SK-N-SH (cell line): ENCODE data around the gene TRDN. TPM values are rescaled to one million over a fixed set of nuclear protein-coding genes. Genes with fewer than 3 reads are reported as not detected.

Experiments used
- CTCF ChIA-PET: fragments of 300-600, 350-600 bp; formaldehyde crosslinking; extraction: SDS; loops from one replicate; lab custom pipeline; 2021; lab: Yijun Ruan, JAX
- POLR2A ChIA-PET: fragments of 350-600 bp; sonication (Branson Sonifier 250); formaldehyde crosslinking; extraction: SDS; loops from one replicate; lab custom pipeline; 2020; ENCODE audit warnings: antibody characterized with exemption, inconsistent platforms; lab: Yijun Ruan, JAX
- DNase-seq: peaks from one replicate; pipeline ENCODE4 v3.0.0; 2012
- H2AFZ ChIP-seq: fragments of 200-600 bp; sonication (generic); 2 replicates; pipeline ENCODE4 v1.8.1; 2016; ENCODE audit warnings: antibody characterized with exemption, mild to moderate bottlenecking, low read depth
- H3F3A ChIP-seq: fragments of 200-600 bp; sonication (generic); replicated peaks from 2 replicates; pipeline ENCODE3; 2016; ENCODE audit warnings: antibody characterized with exemption, mild to moderate bottlenecking; ENCODE audit not compliant: insufficient read depth
- H3K27ac ChIP-seq, 2 experiments: fragments of 200-500 bp in 1 of 2; fragments of 200-600 bp in 1 of 2; sonication (Bioruptor generic) in 1 of 2; sonication (generic), shearing (Covaris generic) in 1 of 2; 2 replicates each; pipeline versions ENCODE4 v1.5.1 to v1.6.1; 2014 to 2016; ENCODE audit warnings: low read depth in 2 of 2, inconsistent platforms in 1 of 2, low read length in 1 of 2, mild to moderate bottlenecking in 1 of 2, mixed read lengths in 1 of 2
- H3K27me3 ChIP-seq: fragments of 200-600 bp; sonication (generic), shearing (Covaris generic); 2 replicates; pipeline ENCODE4 v1.6.1; 2016; ENCODE audit warnings: mixed run types; ENCODE audit not compliant: insufficient read depth
- H3K36me3 ChIP-seq, 2 experiments: fragments of 200-500 bp in 1 of 2; fragments of 200-600 bp in 1 of 2; sonication (Bioruptor generic) in 1 of 2; sonication (generic) in 1 of 2; replicated peaks in 1 of 2; 2 replicates each; pipeline versions ENCODE3 to v1.5.1; 2014 to 2016; ENCODE audit warnings: low read length in 1 of 2, mild to moderate bottlenecking in 1 of 2; ENCODE audit not compliant: insufficient read depth in 2 of 2, control insufficient read depth in 1 of 2
- H3K4me1 ChIP-seq, 2 experiments: fragments of 200-500 bp in 1 of 2; fragments of 200-600 bp in 1 of 2; sonication (Bioruptor generic) in 1 of 2; sonication (generic), shearing (Covaris generic) in 1 of 2; 2 replicates each; pipeline versions ENCODE4 v1.5.1 to v1.6.1; 2014 to 2016; ENCODE audit warnings: low read depth in 1 of 2, low read length in 1 of 2, mixed run types in 1 of 2; ENCODE audit not compliant: insufficient read depth in 2 of 2, control insufficient read depth in 1 of 2
- H3K4me2 ChIP-seq: fragments of 200-600 bp; sonication (generic), shearing (Covaris generic); 2 replicates; pipeline ENCODE4 v1.6.1; 2017; ENCODE audit warnings: mixed run types
- H3K4me3 ChIP-seq, 2 experiments: fragments of 200-500 bp in 1 of 2; fragments of 200-600 bp in 1 of 2; sonication (Bioruptor generic) in 1 of 2; sonication (generic), shearing (Covaris generic) in 1 of 2; 2 replicates each; pipeline versions ENCODE4 v1.5.1 to v1.8.1; 2014 to 2016; ENCODE audit warnings: low read depth in 2 of 2, inconsistent platforms in 1 of 2, low read length in 1 of 2, mild to moderate bottlenecking in 1 of 2, mixed read lengths in 1 of 2, moderate library complexity in 1 of 2
- H3K79me2 ChIP-seq: fragments of 200-600 bp; sonication (generic); 2 replicates; pipeline ENCODE4 v1.8.1; 2017; ENCODE audit warnings: mild to moderate bottlenecking; ENCODE audit not compliant: insufficient read depth
- H3K9ac ChIP-seq: fragments of 200-600 bp; sonication (generic); 2 replicates; pipeline ENCODE4 v1.6.1; 2017; ENCODE audit warnings: mixed run types
- H3K9me2 ChIP-seq: fragments of 200-600 bp; sonication (generic); 2 replicates; pipeline ENCODE4 v1.6.1; 2017; ENCODE audit warnings: mixed run types
- H3K9me3 ChIP-seq: fragments of 200-600 bp; sonication (generic); 2 replicates; pipeline ENCODE4 v1.6.1; 2017; ENCODE audit warnings: mixed run types, mild to moderate bottlenecking, moderate library complexity
- H4K20me1 ChIP-seq: fragments of 200-600 bp; sonication (generic); 2 replicates; pipeline ENCODE4 v1.6.1; 2017; ENCODE audit warnings: mild to moderate bottlenecking, mixed run types; ENCODE audit not compliant: insufficient read depth
- CHD2 ChIP-seq: fragments of 150-350 bp; IDR thresholded peaks from 2 replicates; pipeline ENCODE4 v1.6.1; 2018; ENCODE audit warnings: low read length; ENCODE audit not compliant: partially characterized antibody
- FOXJ3 ChIP-seq: sonication (generic); formaldehyde crosslinking; IDR thresholded peaks from 2 replicates; pipeline ENCODE4 v1.5.1; 2020; ENCODE audit warnings: mild to moderate bottlenecking, missing genetic modification reagents
- FOXM1 ChIP-seq: IDR thresholded peaks from 2 replicates; pipeline ENCODE4 v1.4.0; 2012; ENCODE audit warnings: low read depth, mild to moderate bottlenecking
- GABPA ChIP-seq: IDR thresholded peaks from 2 replicates; pipeline ENCODE4 v1.4.0; 2012; ENCODE audit warnings: low read depth, mild to moderate bottlenecking
- IRF3 ChIP-seq: fragments of 150-350 bp; IDR thresholded peaks from 2 replicates; pipeline ENCODE4 v1.6.1; 2016; ENCODE audit warnings: mild to moderate bottlenecking, low read depth, low read length
- MAX ChIP-seq: IDR thresholded peaks from 2 replicates; pipeline ENCODE4 v1.4.0; 2012; ENCODE audit warnings: low read depth
- PBX3 ChIP-seq: IDR thresholded peaks from 2 replicates; pipeline ENCODE4; 2012
- POLR2AphosphoS5 ChIP-seq: IDR thresholded peaks from 2 replicates; pipeline ENCODE4 v1.6.1; 2012; ENCODE audit warnings: low read depth, low read length
- RAD21 ChIP-seq: IDR thresholded peaks from 2 replicates; pipeline ENCODE4 v1.6.1; 2012; ENCODE audit warnings: mild to moderate bottlenecking, low read length
- RFX5 ChIP-seq: IDR thresholded peaks from 2 replicates; pipeline ENCODE4 v1.6.1; 2012; ENCODE audit warnings: mild to moderate bottlenecking, improper control_type of control experiment, low read length
- USF2 ChIP-seq: fragments of 150-350 bp; IDR thresholded peaks from 2 replicates; pipeline ENCODE4 v1.6.1; 2017; ENCODE audit warnings: antibody characterized with exemption, low read length, low read depth, borderline replicate concordance
- WGBS: methylation state at CpG from one replicate; pipeline ENCODE4 v1.1.6; 2017; ENCODE audit warnings: low lambda C conversion rate; 5-methylcytosine and 5-hydroxymethylcytosine counted together
- polyA plus RNA-seq, 3 experiments: library from polyadenylated mRNA; depleted of rRNA; stranded (reverse); fragments of >200 nt; gene quantifications; 2 replicates each; pipeline ENCODE4 v1.2.3, GENCODE V29; 2012

The TRDN gene
- polyA plus RNA-seq, 1 of the 3 experiments (the other 2 are of a cell fraction), result not detected

GRCh38 chr6:123402052-123402451 is 234.7 kb downstream of the TRDN start:
- H3K27me3 ChIP-seq, result peaks cover 5% of the 10 kb centered on the region; the same call in 1 of the 2 replicates
- 7% methylated on average over 2 of the region's 2 CpGs for WGBS

GRCh38 chr6:123398072-123398471 is 238.7 kb downstream of the TRDN start:
- no peak for DNase-seq
- Histone ChIP-seq H3F3A (no peaks in the 10 kb centered on the region), H3K4me2 (no peak overlapping the region), H3K4me1 (no peaks in the 10 kb centered on the region), H3K9me3 (no peaks in the 10 kb centered on the region), H3K4me3 (no peak overlapping the region), H3K36me3 (no peaks in the 10 kb centered on the region), H3K79me2 (no peaks in the 10 kb centered on the region), H3K9ac (no peak overlapping the region), H4K20me1 (no peaks in the 10 kb centered on the region), H3K27ac (no peak overlapping the region), H2AFZ (no peak overlapping the region), H3K27me3 (peaks cover 6% of the 10 kb centered on the region; the same call in 1 of the 2 replicates), H3K9me2 (no peaks in the 10 kb centered on the region)
- ChIA-PET CTCF (no interaction called here), POLR2A (no interaction called here)
- TF ChIP-seq RAD21 (no peak), FOXJ3 (CRISPR knock-in tag) (no peak), CHD2 (no peak), PBX3 (no peak), MAX (no peak), USF2 (no peak), RFX5 (no peak)
- 13% methylated on average over 12 of the region's 12 CpGs for WGBS

More at GRCh38 chr6:123402052-123402451, 234.7 kb downstream of the TRDN start:
- H4K20me1 ChIP-seq, result no peaks in the 10 kb centered on the region
- no peak for DNase-seq
- H3K27ac ChIP-seq, result no peak overlapping the region
- CTCF ChIA-PET, result interaction anchor here (0.8 kb wide), 1 partner anchor 13 kb away, joined by 3 read pairs; no protein-coding TSS in a partner anchor
- no peaks in the 10 kb centered on the region for H3K79me2 ChIP-seq
- H2AFZ ChIP-seq, result no peak overlapping the region
- 0 out of 2 replicates have a peak, but pooled peaks cover 4% of the 10 kb centered on the region for H3K9me3 ChIP-seq
- H3K4me1 ChIP-seq, result no peaks in the 10 kb centered on the region
- H3F3A ChIP-seq, result no peaks in the 10 kb centered on the region
- no peaks in the 10 kb centered on the region for H3K36me3 ChIP-seq
- H3K4me2 ChIP-seq, result no peak overlapping the region
- no peaks in the 10 kb centered on the region for H3K9me2 ChIP-seq
- H3K4me3 ChIP-seq, result no peak overlapping the region
- TF ChIP-seq GABPA (no peak), IRF3 (no peak), FOXM1 (no peak), POLR2AphosphoS5 (no peak)
- H3K9ac ChIP-seq, result no peak overlapping the region
- POLR2A ChIA-PET, result no interaction called here
